ENCODE results near the gene FBLIM1. TPM values are rescaled to one million over a fixed set of nuclear protein-coding genes. Genes with fewer than 3 reads are reported as not detected.

FBLIM1 gene
- polyA plus RNA-seq, 1 experiment, result 122 TPM

GRCh38 chr1:15797614-15798390 is 39.2 kb downstream of the FBLIM1 start:
- ChIA-PET CTCF (interaction anchor here (2.8 kb wide), 1 partner anchor 18 kb away, joined by 8 read pairs; no protein-coding TSS in a partner anchor), POLR2A (interaction anchor here (0.7 to 0.8 kb wide), 2 partner anchors 14 to 40 kb away, joined by 5 read pairs; no protein-coding TSS in a partner anchor)
- H3K27ac ChIP-seq (ENCODE audit: low read depth, low read length), result no peak overlapping the region
- H3K9me3 ChIP-seq (ENCODE audit: control insufficient read depth, insufficient read depth, low read length), result no peaks in the 10 kb centered on the region
- H3K4me3 ChIP-seq (ENCODE audit: low read depth, low read length), result no peak overlapping the region
- no peak for DNase-seq (ENCODE audit: low read depth, low spot score)
- TF ChIP-seq, protein P1, sequence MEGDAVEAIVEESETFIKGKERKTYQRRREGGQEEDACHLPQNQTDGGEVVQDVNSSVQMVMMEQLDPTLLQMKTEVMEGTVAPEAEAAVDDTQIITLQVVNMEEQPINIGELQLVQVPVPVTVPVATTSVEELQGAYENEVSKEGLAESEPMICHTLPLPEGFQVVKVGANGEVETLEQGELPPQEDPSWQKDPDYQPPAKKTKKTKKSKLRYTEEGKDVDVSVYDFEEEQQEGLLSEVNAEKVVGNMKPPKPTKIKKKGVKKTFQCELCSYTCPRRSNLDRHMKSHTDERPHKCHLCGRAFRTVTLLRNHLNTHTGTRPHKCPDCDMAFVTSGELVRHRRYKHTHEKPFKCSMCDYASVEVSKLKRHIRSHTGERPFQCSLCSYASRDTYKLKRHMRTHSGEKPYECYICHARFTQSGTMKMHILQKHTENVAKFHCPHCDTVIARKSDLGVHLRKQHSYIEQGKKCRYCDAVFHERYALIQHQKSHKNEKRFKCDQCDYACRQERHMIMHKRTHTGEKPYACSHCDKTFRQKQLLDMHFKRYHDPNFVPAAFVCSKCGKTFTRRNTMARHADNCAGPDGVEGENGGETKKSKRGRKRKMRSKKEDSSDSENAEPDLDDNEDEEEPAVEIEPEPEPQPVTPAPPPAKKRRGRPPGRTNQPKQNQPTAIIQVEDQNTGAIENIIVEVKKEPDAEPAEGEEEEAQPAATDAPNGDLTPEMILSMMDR (IDR thresholded peaks at IDR 0.05; ENCODE audit: low read depth, low read length), result no peak
- H3K27me3 ChIP-seq (ENCODE audit: control insufficient read depth, insufficient read depth, low read length), result no peaks in the 10 kb centered on the region

GRCh38 chr1:15799004-15799867 is 40.6 kb downstream of the FBLIM1 start:
- POLR2A ChIA-PET, result interaction anchor here (0.6 to 1.5 kb wide), 11 partner anchors 12 to 346 kb away, joined by 3 to 12 read pairs (median 4); partner anchors contain the start of genes HSPB7 and SPEN
- Histone ChIP-seq H3K27me3 (ENCODE audit: control insufficient read depth, insufficient read depth, low read length) (no peaks in the 10 kb centered on the region), H3K9me3 (ENCODE audit: control insufficient read depth, insufficient read depth, low read length) (no peaks in the 10 kb centered on the region), H3K27ac (ENCODE audit: low read depth, low read length) (peak overlapping the region; percentile 88), H3K4me3 (ENCODE audit: low read depth, low read length) (no peak overlapping the region)
- TF ChIP-seq, protein P1 (IDR thresholded peaks at IDR 0.05; ENCODE audit: low read depth, low read length), result no peak
- DNase-seq (ENCODE audit: low read depth, low spot score), result peak; percentile 90
- CTCF ChIA-PET, result interaction anchor here (0.7 to 5.5 kb wide), 5 partner anchors 16 to 300 kb away, joined by 4 to 43 read pairs (median 5); no protein-coding TSS in a partner anchor

DNA sequence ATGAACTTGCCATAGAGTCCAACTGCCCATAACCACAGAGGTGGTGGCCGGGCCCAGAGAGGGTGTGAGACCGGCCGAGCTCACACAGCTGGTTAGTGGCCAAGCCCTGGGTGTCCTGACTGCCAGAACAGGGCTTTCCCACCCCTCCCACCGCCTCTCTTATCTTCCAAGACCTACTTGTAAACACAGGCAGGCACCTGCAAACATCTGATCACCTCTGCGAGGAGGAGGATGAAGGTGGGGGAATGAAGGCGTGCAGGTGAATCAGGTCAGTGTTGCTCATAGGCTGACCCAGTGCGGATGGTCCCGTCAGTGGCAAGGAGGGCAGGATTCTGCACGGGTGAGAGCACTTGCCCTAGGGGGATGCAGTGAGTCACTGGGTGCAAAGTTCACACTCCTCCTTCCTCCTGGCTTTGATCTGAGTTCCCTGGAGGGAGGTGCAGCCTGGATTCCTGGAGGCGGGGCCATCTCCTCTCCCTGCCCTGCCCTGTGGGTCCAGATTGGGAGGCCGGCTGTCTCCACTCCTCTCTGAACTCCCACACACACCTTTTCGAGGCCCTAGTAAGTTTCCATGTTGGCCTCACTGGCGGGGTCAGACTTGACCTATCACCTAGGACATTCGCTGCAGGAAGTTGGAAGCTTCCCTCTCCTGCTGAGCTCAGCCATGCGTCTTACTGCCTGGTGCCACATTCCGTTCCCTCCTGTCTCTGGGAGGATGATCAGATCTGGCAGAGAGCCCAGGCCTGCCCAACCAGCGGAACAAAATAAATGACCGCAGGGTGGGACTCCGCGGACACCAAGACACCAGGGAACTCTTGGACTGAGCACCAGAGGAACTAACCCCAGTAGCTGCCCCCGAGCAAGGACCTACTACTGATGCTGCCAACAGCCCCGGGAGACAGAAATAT is 41.6 kb downstream of the FBLIM1 start:
- H3K27me3 ChIP-seq (ENCODE audit: control insufficient read depth, insufficient read depth, low read length), result no peaks in the 10 kb centered on the region
- TF ChIP-seq, protein P1 (IDR thresholded peaks at IDR 0.05; ENCODE audit: low read depth, low read length), result no peak
- CTCF ChIA-PET, result interaction anchor here (0.9 to 5.5 kb wide), 5 partner anchors 15 to 273 kb away, joined by 3 to 43 read pairs (median 4); partner anchors contain the start of gene FAM131C
- DNase-seq (ENCODE audit: low read depth, low spot score), result no peak
- H3K27ac ChIP-seq (ENCODE audit: low read depth, low read length), result peak overlapping the region; percentile 88
- H3K9me3 ChIP-seq (ENCODE audit: control insufficient read depth, insufficient read depth, low read length), result no peaks in the 10 kb centered on the region
- POLR2A ChIA-PET, result interaction anchor here (0.6 to 1.5 kb wide), 9 partner anchors 11 to 345 kb away, joined by 3 to 12 read pairs (median 4); partner anchors contain the start of genes HSPB7 and SPEN
- no peak overlapping the region for H3K4me3 ChIP-seq (ENCODE audit: low read depth, low read length)

DNA sequence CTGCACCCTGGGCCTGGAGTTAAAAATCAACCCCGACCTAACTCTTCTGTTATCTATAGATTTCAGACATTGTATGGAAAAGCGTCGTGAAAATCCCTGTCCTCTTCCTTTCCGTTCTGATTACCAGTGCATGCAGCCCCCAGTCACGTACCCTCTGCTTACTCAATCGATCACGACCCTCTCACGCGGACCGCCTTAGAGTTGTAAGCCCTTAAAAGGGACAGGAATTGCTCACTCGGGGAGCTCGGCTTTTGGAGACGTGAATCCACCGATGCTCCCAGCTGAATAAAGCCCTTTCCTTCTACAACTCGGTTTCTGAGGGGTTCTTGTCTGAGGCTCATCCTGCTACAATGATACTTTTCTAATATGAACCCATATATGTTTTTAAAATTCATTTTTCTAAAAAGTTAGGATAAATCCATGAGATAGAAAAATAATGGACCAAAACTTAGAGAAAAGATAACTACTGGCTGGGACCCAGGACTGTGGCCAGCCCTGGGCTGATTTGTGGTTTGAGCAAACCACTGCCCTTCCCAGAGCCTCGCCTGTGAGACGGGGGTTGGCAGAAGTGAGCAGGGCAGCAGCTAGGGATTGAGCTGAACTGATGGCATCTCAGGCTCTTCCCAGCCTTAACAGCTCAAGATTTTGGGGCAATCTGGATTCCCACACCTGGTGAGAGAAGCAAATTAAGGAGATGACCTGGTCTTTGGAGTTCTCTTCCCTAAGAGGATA is 43.8 kb downstream of the FBLIM1 start:
- CTCF ChIA-PET, result interaction anchor here (0.5 to 5.5 kb wide), 4 partner anchors 13 to 254 kb away, joined by 3 to 43 read pairs (median 6); no protein-coding TSS in a partner anchor
- POLR2A ChIA-PET, result interaction anchor here (0.6 kb wide), 1 partner anchor 43 kb away, joined by 6 read pairs; no protein-coding TSS in a partner anchor
- H3K27ac ChIP-seq (ENCODE audit: low read depth, low read length), result no peak overlapping the region

More for the DNA sequence above, 43.8 kb downstream of the FBLIM1 start:
- DNase-seq (ENCODE audit: low read depth, low spot score), result no peak
- Histone ChIP-seq H3K9me3 (ENCODE audit: control insufficient read depth, insufficient read depth, low read length) (no peaks in the 10 kb centered on the region), H3K27me3 (ENCODE audit: control insufficient read depth, insufficient read depth, low read length) (no peaks in the 10 kb centered on the region), H3K4me3 (ENCODE audit: low read depth, low read length) (no peak overlapping the region)
- TF ChIP-seq, protein P1 (IDR thresholded peaks at IDR 0.05; ENCODE audit: low read depth, low read length), result no peak
